ENCODE measurements around the gene BAD.

Gene BAD

GRCh38 chr11:64226507-64227051 is 57.9 kb downstream of the BAD start:
- no peak for DNase-seq

GRCh38 chr11:64225608-64226506 is 58.6 kb downstream of the BAD start, which contains the start of the genes NUDT22 and TRPT1:
Gene NUDT22 (plus strand): TSS chr11:64226274. CDS start chr11:64226653, 379 bp downstream.
Gene TRPT1 (minus strand): TSS chr11:64226186. CDS start chr11:64225860, 326 bp downstream.
- DNase-seq = no peak

DNA sequence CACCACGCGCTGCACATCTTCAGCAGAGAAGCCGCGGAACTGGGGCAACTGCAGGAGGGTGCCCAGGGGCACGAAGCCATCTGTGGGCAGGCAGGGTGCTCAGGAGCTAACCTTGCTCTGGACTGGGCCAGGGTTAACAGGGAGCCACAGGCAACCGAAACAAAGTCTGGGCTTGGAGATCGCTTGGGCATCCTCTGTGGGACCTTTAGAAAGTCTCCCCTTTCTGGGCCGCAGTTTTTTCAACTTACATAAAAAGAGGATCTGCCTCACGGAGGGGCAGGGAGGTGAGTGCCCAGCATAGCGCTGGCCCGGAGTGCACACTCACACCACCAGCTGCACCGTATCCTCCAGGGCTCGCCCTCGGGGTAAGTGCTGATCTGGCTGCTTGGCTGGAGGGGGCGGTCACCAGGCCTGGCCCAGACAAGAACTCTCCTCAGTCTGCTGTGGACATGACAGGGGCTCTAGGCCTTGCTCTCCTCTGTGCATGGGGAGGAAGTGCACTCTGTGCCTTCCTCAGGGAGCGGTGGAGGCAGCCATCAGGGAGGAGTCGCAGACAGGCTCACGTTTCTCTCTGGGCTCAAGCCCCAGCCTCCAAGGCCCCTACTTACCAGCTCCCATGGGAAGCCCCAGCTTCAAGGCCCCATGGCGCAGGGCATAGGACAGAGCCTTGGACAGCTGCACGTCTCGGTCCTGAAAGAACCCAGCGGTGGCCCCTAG is 59.4 kb downstream of the BAD start:
- DNase-seq = no peak

GRCh38 chr11:64224151-64224890 is 60.1 kb downstream of the BAD start:
- DNase-seq = no peak

- no peak for DNase-seq
These were observed 61.3 kb downstream of the BAD start for GRCh38 chr11:64223001-64223651.

GRCh38 chr11:64222651-64223000 is 61.8 kb downstream of the BAD start:
- DNase-seq = no peak

DNA sequence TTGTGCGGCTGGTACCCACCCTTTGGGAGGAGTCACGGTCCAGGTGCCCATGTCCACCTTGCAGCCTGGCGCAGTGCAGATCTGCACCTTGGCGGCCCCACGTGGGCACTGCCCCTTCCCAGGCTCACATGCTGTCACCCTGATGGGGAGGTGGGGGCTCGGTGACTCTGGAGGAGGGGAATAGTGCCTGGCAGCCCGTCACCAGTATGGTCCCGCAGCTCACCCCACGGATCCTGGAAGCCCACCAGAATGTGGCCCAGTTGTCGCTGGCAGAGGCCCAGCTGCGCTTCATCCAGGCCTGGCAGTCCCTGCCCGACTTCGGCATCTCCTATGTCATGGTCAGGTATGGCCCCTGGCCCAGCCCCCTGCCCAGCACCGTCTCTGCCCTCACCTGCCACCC is 63.7 kb downstream of the BAD start:
- DNase-seq = no peak

DNA sequence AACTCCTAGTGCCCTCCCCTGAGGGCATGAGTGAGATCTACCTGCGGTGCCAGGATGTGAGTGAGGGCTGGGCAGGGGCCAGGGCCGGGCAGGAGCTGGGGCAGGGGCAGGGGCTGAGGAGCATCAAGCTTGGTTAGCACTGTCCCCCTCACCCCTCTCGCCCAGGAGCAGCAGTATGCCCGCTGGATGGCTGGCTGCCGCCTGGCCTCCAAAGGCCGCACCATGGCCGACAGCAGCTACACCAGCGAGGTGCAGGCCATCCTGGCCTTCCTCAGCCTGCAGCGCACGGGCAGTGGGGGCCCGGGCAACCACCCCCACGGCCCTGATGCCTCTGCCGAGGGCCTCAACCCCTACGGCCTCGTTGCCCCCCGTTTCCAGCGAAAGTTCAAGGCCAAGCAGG is 64.2 kb downstream of the BAD start:
- no peak for DNase-seq

All from NCI-H2081 treated with DMSO at 0.1 percent for 48 hours (cell line).